ENCODE results near the gene EHF.
"Not testable (repeated sequence)": the region's sequence is repeated elsewhere in the genome, so short reads cannot be mapped to it uniquely, and the experiment has no call there.

EHF gene

GRCh38 chr11:34620820-34621792, at the start of gene EHF:
Gene EHF, plus strand, starts transcription at chr11:34621093. Its CDS starts 21,538 bp downstream, at chr11:34642631.
- Mint-ChIP-seq H3K27ac (no peak within 1 kb of the TSS), H3K4me3 (no peak within 1 kb of the TSS), H3K9me3 (no peaks in the 10 kb centered on the region), H3K27me3 (peaks cover 30% of the 10 kb centered on the region), H3K4me1 (no peaks in the 10 kb centered on the region), H3K36me3 (no peaks in the 10 kb centered on the region)
- CTCF ChIA-PET = interaction anchor here (0.6 kb wide), 1 partner anchor 322 kb away, joined by 3 read pairs; no protein-coding TSS in a partner anchor
- DNase-seq = no peak

- no peak for DNase-seq
- H3K27ac Mint-ChIP-seq = no peak overlapping the region
- no peaks in the 10 kb centered on the region for H3K4me1 Mint-ChIP-seq
- no peaks in the 10 kb centered on the region for H3K9me3 Mint-ChIP-seq
- H3K36me3 Mint-ChIP-seq = no peaks in the 10 kb centered on the region
- CTCF ChIA-PET = no interaction called here
- H3K4me3 Mint-ChIP-seq = no peak overlapping the region
- peaks cover 28% of the 10 kb centered on the region for H3K27me3 Mint-ChIP-seq
Measured at GRCh38 chr11:34573537-34573936, 47.4 kb upstream of the EHF start.

- H3K4me3 Mint-ChIP-seq = no peak overlapping the region
- no peak for DNase-seq
- CTCF ChIA-PET = no interaction called here
- no peaks in the 10 kb centered on the region for H3K9me3 Mint-ChIP-seq
- peaks cover 34% of the 10 kb centered on the region for H3K27me3 Mint-ChIP-seq
- no peaks in the 10 kb centered on the region for H3K4me1 Mint-ChIP-seq
- no peak overlapping the region for H3K27ac Mint-ChIP-seq
- no peaks in the 10 kb centered on the region for H3K36me3 Mint-ChIP-seq
Measured at GRCh38 chr11:34575261-34575660, 45.6 kb upstream of the EHF start.

GRCh38 chr11:34575671-34576070, 45.2 kb upstream of the EHF start:
- DNase-seq = no peak
- CTCF ChIA-PET = no interaction called here
- peaks cover 33% of the 10 kb centered on the region for H3K27me3 Mint-ChIP-seq
- no peaks in the 10 kb centered on the region for H3K36me3 Mint-ChIP-seq
- no peaks in the 10 kb centered on the region for H3K4me1 Mint-ChIP-seq
- H3K4me3 Mint-ChIP-seq = no peak overlapping the region
- H3K27ac Mint-ChIP-seq = no peak overlapping the region
- H3K9me3 Mint-ChIP-seq = no peaks in the 10 kb centered on the region

- no peaks in the 10 kb centered on the region for H3K4me1 Mint-ChIP-seq
- DNase-seq = no peak
- no peak overlapping the region for H3K27ac Mint-ChIP-seq
- H3K4me3 Mint-ChIP-seq = no peak overlapping the region
- no peaks in the 10 kb centered on the region for H3K9me3 Mint-ChIP-seq
- CTCF ChIA-PET = no interaction called here
- no peaks in the 10 kb centered on the region for H3K36me3 Mint-ChIP-seq
- H3K27me3 Mint-ChIP-seq = peaks cover 35% of the 10 kb centered on the region
Measured at GRCh38 chr11:34576331-34576730, 44.6 kb upstream of the EHF start.

GRCh38 chr11:34583818-34584217, 37.1 kb upstream of the EHF start:
- H3K27ac Mint-ChIP-seq = no peak overlapping the region
- DNase-seq = no peak
- H3K36me3 Mint-ChIP-seq = no peaks in the 10 kb centered on the region
- no peaks in the 10 kb centered on the region for H3K4me1 Mint-ChIP-seq
- H3K9me3 Mint-ChIP-seq = no peaks in the 10 kb centered on the region
- H3K4me3 Mint-ChIP-seq = no peak overlapping the region
- CTCF ChIA-PET = no interaction called here
- peaks cover 24% of the 10 kb centered on the region for H3K27me3 Mint-ChIP-seq

- H3K27me3 Mint-ChIP-seq = peaks cover 21% of the 10 kb centered on the region
- no peak for DNase-seq
- no peaks in the 10 kb centered on the region for H3K9me3 Mint-ChIP-seq
- no peak overlapping the region for H3K4me3 Mint-ChIP-seq
- CTCF ChIA-PET = interaction anchor here (0.8 to 3.9 kb wide), 12 partner anchors 20 to 902 kb away, joined by 3 to 31 read pairs (median 4); no protein-coding TSS in a partner anchor
- no peaks in the 10 kb centered on the region for H3K4me1 Mint-ChIP-seq
- H3K36me3 Mint-ChIP-seq = no peaks in the 10 kb centered on the region
- H3K27ac Mint-ChIP-seq = no peak overlapping the region
Measured at GRCh38 chr11:34585304-34585734, 35.6 kb upstream of the EHF start.

GRCh38 chr11:34585735-34586487, 35.0 kb upstream of the EHF start:
- no peak overlapping the region for H3K4me3 Mint-ChIP-seq
- CTCF ChIA-PET = interaction anchor here (0.8 to 3.9 kb wide), 19 partner anchors 20 to 902 kb away, joined by 3 to 31 read pairs (median 3); partner anchors contain the start of gene ELF5
- no peak overlapping the region for H3K27ac Mint-ChIP-seq
- no peaks in the 10 kb centered on the region for H3K9me3 Mint-ChIP-seq
- no peaks in the 10 kb centered on the region for H3K36me3 Mint-ChIP-seq
- DNase-seq = no peak
- H3K4me1 Mint-ChIP-seq = no peaks in the 10 kb centered on the region
- peaks cover 16% of the 10 kb centered on the region for H3K27me3 Mint-ChIP-seq

GRCh38 chr11:34586488-34587281, 34.2 kb upstream of the EHF start:
- Mint-ChIP-seq H3K27me3 (peaks cover 14% of the 10 kb centered on the region), H3K36me3 (no peaks in the 10 kb centered on the region), H3K9me3 (no peaks in the 10 kb centered on the region), H3K4me3 (no peak overlapping the region), H3K4me1 (no peaks in the 10 kb centered on the region), H3K27ac (no peak overlapping the region)
- DNase-seq = no peak
- CTCF ChIA-PET = interaction anchor here (0.5 to 3.9 kb wide), 21 partner anchors 20 to 805 kb away, joined by 3 to 31 read pairs (median 3); partner anchors contain the start of gene ELF5

- H3K27ac Mint-ChIP-seq = no peak overlapping the region
- H3K9me3 Mint-ChIP-seq = no peaks in the 10 kb centered on the region
- no peaks in the 10 kb centered on the region for H3K4me1 Mint-ChIP-seq
- peaks cover 14% of the 10 kb centered on the region for H3K27me3 Mint-ChIP-seq
- no peak for DNase-seq
- H3K36me3 Mint-ChIP-seq = no peaks in the 10 kb centered on the region
- CTCF ChIA-PET = interaction anchor here (0.6 to 3.9 kb wide), 12 partner anchors 19 to 804 kb away, joined by 3 to 31 read pairs (median 4); no protein-coding TSS in a partner anchor
- no peak overlapping the region for H3K4me3 Mint-ChIP-seq
Measured at GRCh38 chr11:34587282-34587677, 33.6 kb upstream of the EHF start.

GRCh38 chr11:34588023-34588422, 32.9 kb upstream of the EHF start:
- DNase-seq = no peak
- Mint-ChIP-seq H3K27me3 (peaks cover 14% of the 10 kb centered on the region), H3K9me3 (no peaks in the 10 kb centered on the region), H3K27ac (no peak overlapping the region), H3K4me1 (no peaks in the 10 kb centered on the region), H3K4me3 (no peak overlapping the region), H3K36me3 (no peaks in the 10 kb centered on the region)
- CTCF ChIA-PET = interaction anchor here (1.1 to 3.9 kb wide), 4 partner anchors 282 to 803 kb away, joined by 5 to 31 read pairs (median 10); no protein-coding TSS in a partner anchor

GRCh38 chr11:34588701-34589100, 32.2 kb upstream of the EHF start:
- Mint-ChIP-seq H3K4me3 (no peak overlapping the region), H3K36me3 (no peaks in the 10 kb centered on the region), H3K27me3 (peaks cover 14% of the 10 kb centered on the region), H3K27ac (no peak overlapping the region), H3K4me1 (no peaks in the 10 kb centered on the region), H3K9me3 (no peaks in the 10 kb centered on the region)
- DNase-seq = no peak
- CTCF ChIA-PET = no interaction called here

- H3K9me3 Mint-ChIP-seq, H3K36me3 Mint-ChIP-seq, CTCF ChIA-PET, DNase-seq, H3K4me3 Mint-ChIP-seq, H3K4me1 Mint-ChIP-seq, H3K27ac Mint-ChIP-seq: not testable (repeated sequence)
- peaks cover 14% of the 10 kb centered on the region for H3K27me3 Mint-ChIP-seq
Measured at GRCh38 chr11:34589177-34589576, 31.7 kb upstream of the EHF start.

- Mint-ChIP-seq H3K4me1 (no peaks in the 10 kb centered on the region), H3K9me3 (no peaks in the 10 kb centered on the region), H3K27me3 (peaks cover 17% of the 10 kb centered on the region), H3K4me3 (no peak overlapping the region), H3K36me3 (no peaks in the 10 kb centered on the region), H3K27ac (no peak overlapping the region)
- CTCF ChIA-PET = no interaction called here
- DNase-seq = no peak
Measured at GRCh38 chr11:34593085-34593484, 27.8 kb upstream of the EHF start.
